ENCODE data around the gene RNU11. TPM values are rescaled to one million over a fixed set of nuclear protein-coding genes. Genes with fewer than 3 reads are reported as not detected.
"Not testable (repeated sequence)": the region's sequence is repeated elsewhere in the genome, so short reads cannot be mapped to it uniquely, and the experiment has no call there.

Gene RNU11
- polyA plus RNA-seq (ENCODE audit: insufficient read length in 12 of 12): not detected
- long read RNA-seq, donor 1, partial matches to known transcripts: 0 of 1 reads
- long read RNA-seq, donor 1, other reads (novel, unspliced or antisense): 0 of 1 reads
- long read RNA-seq, donor 2: 0 reads
- long read RNA-seq, donor 3: 0 reads
- long read RNA-seq, donor 4: 0 reads
- long read RNA-seq, donor 5: 0 reads
- long read RNA-seq, donor 6, partial matches to known transcripts: 0 of 1 reads
- long read RNA-seq, donor 6, other reads (novel, unspliced or antisense): 0 of 1 reads
- long read RNA-seq, donor 7: 0 reads
- long read RNA-seq, donor 8, partial matches to known transcripts: 0 of 3 reads
- long read RNA-seq, donor 8, other reads (novel, unspliced or antisense): 0 of 3 reads
- long read RNA-seq, donor 9: 0 reads
- long read RNA-seq, donor 10: 0 reads
- long read RNA-seq, donor 11: 0 reads

DNA sequence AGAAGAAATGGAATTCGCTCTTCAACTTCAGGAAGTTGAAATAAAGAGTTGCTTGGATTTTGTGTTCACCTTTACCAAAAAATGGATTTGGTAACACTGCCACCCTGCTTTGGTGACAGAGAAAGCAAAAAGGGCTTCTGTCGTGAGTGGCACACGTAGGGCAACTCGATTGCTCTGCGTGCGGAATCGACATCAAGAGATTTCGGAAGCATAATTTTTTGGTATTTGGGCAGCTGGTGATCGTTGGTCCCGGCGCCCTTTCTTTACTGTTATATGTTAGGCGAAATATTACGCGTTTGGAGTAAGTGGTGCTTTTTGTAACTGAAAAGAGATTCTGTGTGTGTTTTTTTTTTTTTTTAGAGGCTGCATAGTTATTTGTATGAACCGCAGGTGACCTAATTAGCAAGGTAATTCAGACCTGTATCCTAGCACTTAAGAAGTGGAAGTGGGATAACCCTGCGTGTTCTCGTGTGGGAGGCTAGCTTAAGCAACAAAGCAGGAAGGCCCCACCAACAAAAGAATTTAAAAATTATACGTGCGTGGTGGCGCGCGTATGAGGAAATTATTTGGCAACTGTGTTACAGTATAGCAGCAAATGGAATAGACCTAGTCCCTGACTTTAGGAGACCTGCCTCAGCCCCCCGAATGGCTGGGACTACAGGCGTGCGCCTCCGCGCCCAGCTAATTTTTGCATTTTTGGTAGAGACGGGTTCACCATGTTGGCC lies at the start of gene RNU11:
RNU11 (plus strand) TSS at position 127 of the 725 bp plus-strand sequence.
- DNase-seq: peak; percentile 95

- DNase-seq: no peak
Observed at GRCh38 chr1:28601696-28602095, 46.7 kb upstream of the RNU11 start.

GRCh38 chr1:28602536-28603439 lies 45.6 kb upstream of the RNU11 start:
- DNase-seq: peak; percentile 85

GRCh38 chr1:28604411-28604810 lies 44.0 kb upstream of the RNU11 start:
- no peak for DNase-seq

DNA sequence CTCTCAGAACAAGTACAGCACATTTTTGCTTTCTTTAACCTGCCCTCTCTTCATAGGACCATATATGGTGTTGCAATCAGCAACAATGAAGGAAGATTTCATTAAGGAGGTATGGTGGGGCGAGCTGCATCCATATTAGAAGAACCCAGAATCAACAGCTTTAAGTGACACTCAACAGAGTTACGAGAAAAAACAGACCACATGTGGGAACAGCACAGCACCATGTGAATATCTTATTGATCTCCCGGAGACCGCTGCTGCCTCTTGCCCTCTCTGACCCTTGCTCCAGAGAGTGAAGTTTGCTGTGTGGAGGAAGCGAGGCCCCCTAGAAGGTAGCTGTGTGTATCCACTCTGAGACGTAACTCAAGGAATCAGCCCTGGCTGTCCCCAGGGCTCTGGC lies 43.4 kb upstream of the RNU11 start:
- DNase-seq: no peak

- no peak for DNase-seq
Observed at GRCh38 chr1:28606771-28607170, 41.6 kb upstream of the RNU11 start.

DNA sequence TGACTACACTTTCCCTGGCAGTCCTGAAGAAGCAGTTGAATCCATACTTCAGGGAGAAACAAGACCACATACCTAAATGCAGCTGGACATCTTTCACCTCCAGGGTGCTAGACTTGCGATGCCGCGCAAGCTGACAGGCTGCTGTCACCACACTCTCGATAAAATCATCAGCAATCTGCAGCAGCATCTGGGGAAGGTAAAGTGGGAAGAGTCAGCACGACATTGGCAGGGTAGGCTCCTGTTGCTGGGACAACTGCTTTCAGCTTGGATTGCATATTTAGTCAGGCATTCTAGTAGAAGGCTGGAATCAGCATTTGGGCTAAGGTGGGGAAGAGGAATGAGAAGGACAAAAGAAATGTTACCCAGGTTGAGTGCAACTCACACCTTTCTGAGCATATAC lies 35.2 kb upstream of the RNU11 start:
- DNase-seq: no peak

GRCh38 chr1:28631713-28632112 lies 16.7 kb upstream of the RNU11 start:
- DNase-seq: no peak

DNA sequence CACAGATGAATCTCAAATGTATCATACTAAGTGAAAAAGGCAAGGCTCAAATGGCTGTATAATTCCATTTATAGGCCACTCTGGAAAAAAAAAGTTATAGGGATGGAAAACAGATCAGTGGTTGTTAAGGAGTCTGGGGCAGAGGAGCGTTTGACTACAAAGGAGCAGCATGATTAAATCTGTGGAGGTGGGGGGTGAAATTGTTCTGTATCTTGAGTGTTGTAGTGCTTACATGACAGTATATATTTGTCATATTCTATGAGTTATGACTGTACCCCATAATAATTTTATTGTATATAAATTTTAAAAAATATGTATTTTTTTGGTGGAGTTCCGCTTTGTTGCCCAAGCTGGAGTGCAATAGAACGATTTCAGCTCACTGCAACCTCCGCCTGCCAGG lies 15.8 kb upstream of the RNU11 start:
- DNase-seq: no peak

DNA sequence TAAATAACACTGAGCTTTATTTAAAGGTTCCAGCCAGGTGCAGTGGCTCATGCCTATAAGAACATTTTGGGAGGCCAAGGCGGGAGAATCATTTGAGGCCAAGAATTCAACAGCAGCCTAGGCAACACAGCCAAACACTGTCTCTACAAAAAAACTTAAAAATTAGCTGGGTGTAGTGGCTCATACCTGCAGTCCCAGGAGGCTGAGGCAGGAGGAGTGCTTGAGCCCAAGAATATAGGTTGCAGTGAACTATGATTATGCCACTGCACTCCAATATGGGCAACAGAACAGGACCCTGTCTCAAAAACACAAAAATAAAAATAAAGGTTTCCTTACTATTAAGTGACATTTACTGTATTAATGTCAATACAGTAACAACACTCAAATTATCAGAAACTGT lies 7.6 kb upstream of the RNU11 start:
- DNase-seq: no peak

DNA sequence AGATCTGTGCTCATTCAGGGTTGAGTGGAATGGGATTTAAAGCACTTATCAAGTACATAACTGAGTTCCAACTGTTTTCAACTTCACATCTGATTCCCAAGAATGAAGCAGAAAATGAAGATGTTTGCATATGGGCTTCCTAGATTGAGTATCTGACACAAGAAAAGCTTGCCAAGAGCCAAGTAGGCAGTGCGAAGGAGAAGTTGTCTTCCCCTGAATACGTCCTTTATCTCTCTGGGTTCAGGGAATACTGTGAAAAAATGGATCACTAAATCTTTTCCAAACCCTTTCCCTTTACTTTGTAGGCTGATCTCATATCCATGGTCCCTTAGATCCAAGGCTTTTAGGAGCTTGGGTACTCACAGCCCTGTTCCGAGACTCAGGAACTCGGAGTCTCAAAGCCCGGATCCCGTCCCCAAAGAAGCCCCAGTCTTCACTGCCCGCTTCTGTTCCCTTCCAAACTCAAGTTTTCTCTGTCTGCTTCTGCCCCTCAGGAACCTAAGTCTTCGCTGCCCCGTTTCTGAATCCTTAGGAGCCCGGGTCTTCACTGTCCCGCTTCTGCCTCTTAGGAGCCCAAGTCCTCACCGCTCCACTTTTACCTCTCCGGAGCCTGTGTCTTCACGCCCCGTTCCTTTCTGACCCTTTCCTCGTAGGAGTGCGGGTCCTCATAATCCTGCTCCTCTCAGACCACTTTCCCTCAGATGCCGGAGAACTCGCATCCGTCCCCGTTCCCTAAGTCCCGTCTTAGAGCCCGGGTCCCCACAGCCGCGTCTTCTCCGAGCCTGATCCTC lies 6.1 kb upstream of the RNU11 start:
- DNase-seq: peak; percentile 11

- peak; percentile 96 for DNase-seq
Observed at GRCh38 chr1:28642847-28643635, 5.4 kb upstream of the RNU11 start, which contains the start of gene TAF12. TAF12 (minus strand) TSS chr1:28643067; CDS start chr1:28622081, 20,986 bp downstream.

- DNase-seq: no peak
Observed at GRCh38 chr1:28644494-28644893, 3.9 kb upstream of the RNU11 start.

GRCh38 chr1:28645406-28645805 lies 3.0 kb upstream of the RNU11 start:
- not testable (repeated sequence) for DNase-seq

- DNase-seq: no peak
Observed at GRCh38 chr1:28646040-28646439, 2.4 kb upstream of the RNU11 start.

DNA sequence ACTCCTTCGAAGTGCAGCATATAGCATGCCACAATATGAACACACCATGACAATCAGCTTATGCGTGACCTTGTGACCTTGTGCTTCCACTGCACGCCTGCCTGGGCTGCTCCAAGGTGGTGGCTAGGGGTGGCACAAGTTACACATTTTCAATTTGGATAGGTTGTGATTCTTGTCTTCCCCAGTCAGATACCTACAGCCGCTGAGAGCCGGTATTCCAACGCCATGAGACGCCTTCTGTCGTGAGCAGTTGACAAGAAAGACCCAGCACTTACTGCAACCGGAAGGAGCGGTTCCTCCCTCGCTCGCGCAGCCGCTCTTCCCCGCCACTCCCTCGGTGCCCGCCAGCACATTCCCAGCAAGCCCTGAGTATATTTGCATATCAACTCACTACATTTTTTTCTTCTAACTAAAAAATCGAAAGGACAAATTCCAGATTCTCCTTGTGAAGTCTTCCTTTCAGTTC lies 359 bp upstream of the RNU11 start:
- no peak for DNase-seq

DNA sequence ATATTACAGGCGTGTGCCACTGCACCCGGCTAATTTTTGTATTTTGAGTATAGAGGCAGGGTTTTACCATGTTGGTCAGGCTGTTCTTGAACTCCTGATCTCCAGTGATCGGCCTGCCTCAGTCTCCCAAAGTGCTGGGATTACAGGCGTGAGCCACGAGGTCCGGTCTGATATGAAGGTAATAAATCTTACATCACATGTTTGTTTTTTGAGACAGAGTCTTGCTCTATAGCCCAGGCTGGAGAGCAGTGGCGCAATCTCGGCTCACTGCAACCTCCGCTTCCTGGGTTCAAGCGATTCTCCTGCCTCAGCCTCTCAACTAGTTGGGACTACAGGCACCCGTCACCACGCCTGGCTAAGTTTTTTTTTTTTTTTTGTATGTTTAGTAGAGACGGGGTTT lies 4.7 kb downstream of the RNU11 start:
- not testable (repeated sequence) for DNase-seq

DNA sequence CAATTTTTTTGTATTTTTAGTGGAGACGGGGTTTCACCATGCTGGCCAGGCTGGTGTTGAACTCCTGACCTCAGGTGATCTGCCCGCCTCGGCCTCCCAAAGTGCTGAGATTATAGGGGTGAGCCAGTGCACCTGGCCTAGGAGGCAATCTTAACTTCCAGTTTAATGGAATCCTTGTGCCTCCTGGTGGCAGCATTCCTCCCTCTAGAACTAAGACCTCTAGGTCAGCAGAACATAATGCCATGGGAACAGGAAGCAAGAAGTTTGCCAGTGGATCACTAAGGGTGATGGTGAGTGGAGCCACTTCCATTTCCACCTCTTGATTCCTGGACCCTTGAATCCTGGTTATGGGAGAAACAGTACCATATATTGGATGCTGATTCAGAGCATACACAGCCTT lies 5.5 kb downstream of the RNU11 start:
- not testable (repeated sequence) for DNase-seq

DNA sequence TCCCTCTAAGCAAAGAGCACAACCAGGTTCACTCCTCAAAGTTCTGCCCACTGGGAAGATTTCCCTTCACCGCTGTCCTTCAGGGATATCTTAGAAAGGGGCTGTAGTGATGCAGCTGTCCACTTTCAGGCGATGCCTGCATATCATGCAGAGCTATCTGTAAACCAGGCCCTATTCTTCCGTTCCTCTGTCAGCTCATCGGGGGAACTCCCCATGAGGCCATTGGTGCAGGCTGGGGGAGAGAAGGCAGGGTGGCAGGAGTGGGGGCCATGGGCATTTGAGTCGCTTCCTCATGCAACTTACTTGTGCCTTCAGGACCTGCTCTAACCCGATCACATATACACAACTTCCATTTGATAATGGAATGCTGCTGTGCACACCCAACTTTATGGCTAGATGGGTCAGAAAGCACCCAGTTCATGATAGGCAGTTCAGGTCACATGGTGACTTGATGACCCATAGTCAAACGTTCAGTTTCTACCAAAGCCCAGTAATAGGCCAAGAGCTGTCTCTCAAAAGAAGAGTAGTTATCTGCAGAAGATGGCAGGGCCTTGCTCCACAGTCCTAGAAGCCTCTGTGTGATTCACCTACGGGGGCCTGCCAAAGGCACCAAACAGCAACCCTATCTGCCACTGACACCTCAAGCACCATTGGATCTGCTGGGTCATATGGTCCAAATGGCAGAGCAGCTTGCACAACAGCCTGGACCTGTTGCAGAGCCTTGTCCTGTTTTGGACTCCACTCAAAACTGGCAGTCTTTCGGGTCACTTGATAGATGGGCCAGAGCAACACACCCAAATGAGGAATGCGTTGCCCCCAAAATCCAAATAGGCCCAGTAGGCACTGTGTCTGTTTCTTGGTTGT lies 7.3 kb downstream of the RNU11 start:
- DNase-seq: not testable (repeated sequence)

Measured in muscle of arm (tissue), 14 donors.